Pancreas (tissue), 10 donors: ENCODE measurements around the gene ERMAP. TPM values are rescaled to one million over a fixed set of nuclear protein-coding genes. Genes with fewer than 3 reads are reported as not detected.
A peak's percentile ranks its signal among the peaks of the same experiment; 100 is the strongest.

Source experiments
- ATAC-seq, 4 donors: fragments of 200-7000 bp; cut with Tn5 transposase; one replicate each; pipeline versions ENCODE4 v1.8.0 to v1.9.1; 2020; ENCODE audit warnings: mild to moderate bottlenecking in 4 of 4, moderate library complexity in 4 of 4
- DNase-seq, 6 donors: peaks; one replicate each; pipeline ENCODE4 v3.0.0-alpha.2; 2020
- FAIRE-seq: peaks from 2 replicates; lab custom pipeline; 2012; peaks lifted over from hg19 to GRCh38; lab: Jason Lieb, UNC
- H3K27ac ChIP-seq, 4 donors: fragments of 200-600 bp; sonication (generic); 1 replicate in 3 of 4; 2 replicates in 1 of 4; pipeline versions ENCODE4 v1.5.0 to v1.8.0; 2020
- H3K27me3 ChIP-seq, 4 donors: fragments of 200-600 bp; one replicate each; pipeline ENCODE4 v1.8.0; 2021
- H3K36me3 ChIP-seq, 3 donors: fragments of 200-600 bp; sonication (generic) in 1 of 3; one replicate each; pipeline versions ENCODE4 v1.5.0 to v1.8.0; 2020 to 2021
- H3K4me1 ChIP-seq, 3 donors: fragments of 200-600 bp; one replicate each; pipeline ENCODE4 v1.8.0; 2021
- H3K4me3 ChIP-seq, 4 donors: fragments of 200-600 bp; sonication (generic) in 2 of 4; one replicate each; pipeline versions ENCODE4 v1.5.0 to v1.8.0; 2020 to 2021
- H3K9me3 ChIP-seq, 4 donors: fragments of 200-600 bp; one replicate each; pipeline ENCODE4 v1.8.0; 2021
- CTCF ChIP-seq, 4 donors: fragments of 200-600 bp; sonication (generic) in 3 of 4; IDR thresholded peaks; one replicate each; pipeline versions ENCODE4 v1.5.0 to v1.8.0; 2021; ENCODE audit warnings: antibody characterized with exemption in 4 of 4
- WGBS, 2 donors: extraction: QIAGEN DNeasy Blood & Tissue Kit; methylation state at CpG; one replicate each; pipeline ENCODE4 v1.1.7; 2013; 5-methylcytosine and 5-hydroxymethylcytosine counted together
- intact Hi-C, 3 donors: fragments of 100-400 bp; cut with DNase I; formaldehyde crosslinking; loops; one replicate each; pipeline versions ENCODE4 v1.11.1 to v1.14.2; 2022
- polyA plus RNA-seq, 2 donors: library from polyadenylated mRNA; stranded (reverse); fragments of 200-250 nt; gene quantifications; one replicate each; pipeline ENCODE4 v1.2.3, GENCODE V29; 2013
- total RNA-seq, 6 donors: library from RNA; stranded (reverse); fragmentation: NEBNext Ultra II Directional in 4 of 6; extraction: Animal tissue kit (Norgen Biotek cat#: 25700) in 4 of 6; gene quantifications; one replicate each; pipeline versions ENCODE4 v1.2.1 to v1.2.4, GENCODE V29; 2021 to 2023
- donor health status: healthy with polysubstance abuse.
- donor health status: DM: no; HTN: no; CAD: no; lungs with moderate emphysema.
- donor health status: DM: no; HTN: no; CAD: no.
- donor health status: control.
- donor health status: control.
- donor health status: Bipolar disorder and iron deficiency.
- donor health status: DM: yes; HTN: yes; CAD: no.
- donor health status: DM: no; HTN: no; CAD: no.
- donor health status: DM: no; HTN: no; CAD: no.
- donor health status: DM: yes; HTN: yes; CAD: no.

The ERMAP gene
- total and polyA plus RNA-seq, 8 donors = 4.8 to 11.2 (median 8.5) TPM

- WGBS, 2 donors = 91 to 94% methylated on average over 4 of the region's 4 CpGs
- FAIRE-seq = no peak
- intact Hi-C loops = no loop called here
Measured at GRCh38 chr1:42844592-42845140, 27.7 kb downstream of the ERMAP start.

GRCh38 chr1:42845193-42845592, 28.3 kb downstream of the ERMAP start:
- 53 to 61% methylated on average over 1 of the region's 1 CpG for WGBS, 2 donors
- ATAC-seq = no peak
- H3K27me3 ChIP-seq = no peaks in the 10 kb centered on the region
- no peak for DNase-seq
- TF ChIP-seq CTCF (IDR thresholded peaks at IDR 0.05) = no peak
- no peaks in the 10 kb centered on the region for H3K9me3 ChIP-seq
- H3K4me3 ChIP-seq = no peak overlapping the region
- H3K27ac ChIP-seq = no peak overlapping the region
- peak; percentile 59 for FAIRE-seq
- intact Hi-C loops = no loop called here
- H3K36me3 ChIP-seq = no peaks in the 10 kb centered on the region
- peaks cover 0 to 13% (median 8%) of the 10 kb centered on the region in 3 donors for H3K4me1 ChIP-seq

More at GRCh38 chr1:42844592-42845140, 27.7 kb downstream of the ERMAP start:
- Histone ChIP-seq H3K4me1 (peaks cover 0 to 13% (median 8%) of the 10 kb centered on the region in 3 donors), H3K36me3 (no peaks in the 10 kb centered on the region), H3K9me3 (no peaks in the 10 kb centered on the region), H3K4me3 (no peak overlapping the region), H3K27ac (no peak overlapping the region), H3K27me3 (no peaks in the 10 kb centered on the region)
- TF ChIP-seq CTCF (IDR thresholded peaks at IDR 0.05) = no peak
- no peak for DNase-seq
- no peak for ATAC-seq

- no peaks in the 10 kb centered on the region for H3K27me3 ChIP-seq
- no peak for FAIRE-seq
- 6 to 8% methylated on average over 10 of the region's 10 CpGs for WGBS, 2 donors
- peak overlapping the region; percentile 75 to 95 (median 90) for H3K4me3 ChIP-seq
- H3K27ac ChIP-seq = no peak overlapping the region
- peak; percentile 5 to 13 (median 8) for ATAC-seq
- H3K9me3 ChIP-seq = no peaks in the 10 kb centered on the region
- intact Hi-C loops = no loop called here
- H3K36me3 ChIP-seq = no peaks in the 10 kb centered on the region
- DNase-seq = no peak
- peaks cover 0 to 13% (median 8%) of the 10 kb centered on the region in 3 donors for H3K4me1 ChIP-seq
- no peak for TF ChIP-seq CTCF (IDR thresholded peaks at IDR 0.05)
Measured at GRCh38 chr1:42845866-42846256, 28.9 kb downstream of the ERMAP start.

GRCh38 chr1:42846257-42847110, 29.6 kb downstream of the ERMAP start, which contains the start of gene ZNF691:
TSS of gene ZNF691 (plus strand) at chr1:42846613. CDS start at chr1:42849659, 3,046 bp downstream.
- WGBS, 2 donors = 1% methylated on average over 48 to 50 of the region's 50 CpGs
- FAIRE-seq = peak; percentile 83
- peaks cover 0 to 5% (median 0%) of the 10 kb centered on the region in 3 donors for H3K36me3 ChIP-seq
- DNase-seq = peak; percentile 86 to 95 (median 92)
- H3K27me3 ChIP-seq = no peaks in the 10 kb centered on the region
- TF ChIP-seq CTCF (IDR thresholded peaks at IDR 0.05) = peak in 1 of 4 donors; percentile 23
- H3K4me3 ChIP-seq = peak within 1 kb of the TSS; percentile 75 to 95 (median 90)
- no peaks in the 10 kb centered on the region for H3K9me3 ChIP-seq
- peaks cover 0 to 13% (median 8%) of the 10 kb centered on the region in 3 donors for H3K4me1 ChIP-seq
- peak; percentile 99 to 100 (median 100) for ATAC-seq
- peak within 1 kb of the TSS in 3 of 4 donors; percentile 53 to 60 (median 55) for H3K27ac ChIP-seq
- intact Hi-C loops = no loop called here
